SK-N-SH (cell line): Measurements from ENCODE around the gene YIF1B. TPM values are rescaled to one million over a fixed set of nuclear protein-coding genes. Genes with fewer than 3 reads are reported as not detected.

Experiments used
- CTCF ChIA-PET: fragments of 300-600, 350-600 bp; formaldehyde crosslinking; extraction: SDS; loops from one replicate; lab custom pipeline; 2021; lab: Yijun Ruan, JAX
- POLR2A ChIA-PET: fragments of 350-600 bp; sonication (Branson Sonifier 250); formaldehyde crosslinking; extraction: SDS; loops from one replicate; lab custom pipeline; 2020; ENCODE audit warnings: antibody characterized with exemption, inconsistent platforms; lab: Yijun Ruan, JAX
- DNase-seq: peaks from one replicate; pipeline ENCODE4 v3.0.0; 2012
- H2AFZ ChIP-seq: fragments of 200-600 bp; sonication (generic); 2 replicates; pipeline ENCODE4 v1.8.1; 2016; ENCODE audit warnings: antibody characterized with exemption, mild to moderate bottlenecking, low read depth
- H3F3A ChIP-seq: fragments of 200-600 bp; sonication (generic); replicated peaks from 2 replicates; pipeline ENCODE3; 2016; ENCODE audit warnings: antibody characterized with exemption, mild to moderate bottlenecking; ENCODE audit not compliant: insufficient read depth
- H3K27ac ChIP-seq, 2 experiments: fragments of 200-500 bp in 1 of 2; fragments of 200-600 bp in 1 of 2; sonication (Bioruptor generic) in 1 of 2; sonication (generic), shearing (Covaris generic) in 1 of 2; 2 replicates each; pipeline versions ENCODE4 v1.5.1 to v1.6.1; 2014 to 2016; ENCODE audit warnings: low read depth in 2 of 2, inconsistent platforms in 1 of 2, low read length in 1 of 2, mild to moderate bottlenecking in 1 of 2, mixed read lengths in 1 of 2
- H3K27me3 ChIP-seq: fragments of 200-600 bp; sonication (generic), shearing (Covaris generic); 2 replicates; pipeline ENCODE4 v1.6.1; 2016; ENCODE audit warnings: mixed run types; ENCODE audit not compliant: insufficient read depth
- H3K36me3 ChIP-seq, 2 experiments: fragments of 200-500 bp in 1 of 2; fragments of 200-600 bp in 1 of 2; sonication (Bioruptor generic) in 1 of 2; sonication (generic) in 1 of 2; replicated peaks in 1 of 2; 2 replicates each; pipeline versions ENCODE3 to v1.5.1; 2014 to 2016; ENCODE audit warnings: low read length in 1 of 2, mild to moderate bottlenecking in 1 of 2; ENCODE audit not compliant: insufficient read depth in 2 of 2, control insufficient read depth in 1 of 2
- H3K4me1 ChIP-seq, 2 experiments: fragments of 200-500 bp in 1 of 2; fragments of 200-600 bp in 1 of 2; sonication (Bioruptor generic) in 1 of 2; sonication (generic), shearing (Covaris generic) in 1 of 2; 2 replicates each; pipeline versions ENCODE4 v1.5.1 to v1.6.1; 2014 to 2016; ENCODE audit warnings: low read depth in 1 of 2, low read length in 1 of 2, mixed run types in 1 of 2; ENCODE audit not compliant: insufficient read depth in 2 of 2, control insufficient read depth in 1 of 2
- H3K4me2 ChIP-seq: fragments of 200-600 bp; sonication (generic), shearing (Covaris generic); 2 replicates; pipeline ENCODE4 v1.6.1; 2017; ENCODE audit warnings: mixed run types
- H3K4me3 ChIP-seq, 2 experiments: fragments of 200-500 bp in 1 of 2; fragments of 200-600 bp in 1 of 2; sonication (Bioruptor generic) in 1 of 2; sonication (generic), shearing (Covaris generic) in 1 of 2; 2 replicates each; pipeline versions ENCODE4 v1.5.1 to v1.8.1; 2014 to 2016; ENCODE audit warnings: low read depth in 2 of 2, inconsistent platforms in 1 of 2, low read length in 1 of 2, mild to moderate bottlenecking in 1 of 2, mixed read lengths in 1 of 2, moderate library complexity in 1 of 2
- H3K79me2 ChIP-seq: fragments of 200-600 bp; sonication (generic); 2 replicates; pipeline ENCODE4 v1.8.1; 2017; ENCODE audit warnings: mild to moderate bottlenecking; ENCODE audit not compliant: insufficient read depth
- H3K9ac ChIP-seq: fragments of 200-600 bp; sonication (generic); 2 replicates; pipeline ENCODE4 v1.6.1; 2017; ENCODE audit warnings: mixed run types
- H3K9me2 ChIP-seq: fragments of 200-600 bp; sonication (generic); 2 replicates; pipeline ENCODE4 v1.6.1; 2017; ENCODE audit warnings: mixed run types
- H3K9me3 ChIP-seq: fragments of 200-600 bp; sonication (generic); 2 replicates; pipeline ENCODE4 v1.6.1; 2017; ENCODE audit warnings: mixed run types, mild to moderate bottlenecking, moderate library complexity
- H4K20me1 ChIP-seq: fragments of 200-600 bp; sonication (generic); 2 replicates; pipeline ENCODE4 v1.6.1; 2017; ENCODE audit warnings: mild to moderate bottlenecking, mixed run types; ENCODE audit not compliant: insufficient read depth
- EP300 ChIP-seq, 2 experiments: IDR thresholded peaks; 2 replicates each; pipeline versions ENCODE4 v1.4.0 to v1.6.1; 2012; ENCODE audit warnings: borderline replicate concordance in 1 of 2, low read depth in 1 of 2, low read length in 1 of 2
- EZH2phosphoT487 ChIP-seq: fragments of 200-600 bp; sonication (generic); IDR thresholded peaks from 2 replicates; pipeline ENCODE4 v1.6.1; 2017; ENCODE audit warnings: low read depth, mixed run types, mild to moderate bottlenecking, antibody characterized with exemption, moderate library complexity, borderline replicate concordance
- FOSL2 ChIP-seq: IDR thresholded peaks from 2 replicates; pipeline ENCODE4 v1.4.0; 2012; ENCODE audit warnings: low read depth, mild to moderate bottlenecking, moderate library complexity, borderline replicate concordance
- FOXJ3 ChIP-seq: sonication (generic); formaldehyde crosslinking; IDR thresholded peaks from 2 replicates; pipeline ENCODE4 v1.5.1; 2020; ENCODE audit warnings: mild to moderate bottlenecking, missing genetic modification reagents
- GABPA ChIP-seq: IDR thresholded peaks from 2 replicates; pipeline ENCODE4 v1.4.0; 2012; ENCODE audit warnings: low read depth, mild to moderate bottlenecking
- GATA2 ChIP-seq: sonication (generic); formaldehyde crosslinking; IDR thresholded peaks from 2 replicates; pipeline ENCODE4 v1.5.0; 2020; ENCODE audit warnings: mild to moderate bottlenecking, missing genetic modification reagents
- MXI1 ChIP-seq: IDR thresholded peaks from 2 replicates; pipeline ENCODE4 v1.6.1; 2012; ENCODE audit warnings: mild to moderate bottlenecking, low read depth, low read length, improper control_type of control experiment
- POLR2AphosphoS5 ChIP-seq: IDR thresholded peaks from 2 replicates; pipeline ENCODE4 v1.6.1; 2012; ENCODE audit warnings: low read depth, low read length
- RAD21 ChIP-seq: IDR thresholded peaks from 2 replicates; pipeline ENCODE4 v1.6.1; 2012; ENCODE audit warnings: mild to moderate bottlenecking, low read length
- RCOR1 ChIP-seq: fragments of 150-350 bp; IDR thresholded peaks from 2 replicates; pipeline ENCODE4 v1.6.1; 2017; ENCODE audit warnings: antibody characterized with exemption, low read length
- RFX5 ChIP-seq: IDR thresholded peaks from 2 replicates; pipeline ENCODE4 v1.6.1; 2012; ENCODE audit warnings: mild to moderate bottlenecking, improper control_type of control experiment, low read length
- SMC3 ChIP-seq: IDR thresholded peaks from 2 replicates; pipeline ENCODE4 v1.6.1; 2012; ENCODE audit warnings: low read depth, low read length, improper control_type of control experiment
- TAF1 ChIP-seq: IDR thresholded peaks from 2 replicates; pipeline ENCODE4 v1.6.1; 2012; ENCODE audit warnings: low read depth, mild to moderate bottlenecking, low read length, moderate library complexity, borderline replicate concordance
- WGBS: methylation state at CpG from one replicate; pipeline ENCODE4 v1.1.6; 2017; ENCODE audit warnings: low lambda C conversion rate; 5-methylcytosine and 5-hydroxymethylcytosine counted together
- polyA plus RNA-seq, 3 experiments: library from polyadenylated mRNA; depleted of rRNA; stranded (reverse); fragments of >200 nt; gene quantifications; 2 replicates each; pipeline ENCODE4 v1.2.3, GENCODE V29; 2012
- TF ChIP-seq, protein P1 (sequence below): IDR thresholded peaks from 2 replicates; pipeline ENCODE4; 2012
- TF ChIP-seq, protein P2 (sequence below): fragments of 200-600 bp; sonication (generic); IDR thresholded peaks from 2 replicates; pipeline ENCODE4 v1.6.1; 2017; ENCODE audit warnings: antibody characterized with exemption, mild to moderate bottlenecking, moderate library complexity
- TF ChIP-seq, protein P3 (sequence below): IDR thresholded peaks from 2 replicates; pipeline ENCODE4 v1.4.0; 2012; ENCODE audit warnings: low read depth, borderline replicate concordance
- TF ChIP-seq, protein P4 (sequence below): IDR thresholded peaks from 2 replicates; pipeline ENCODE4 v1.4.0; 2012; ENCODE audit warnings: low read depth, borderline replicate concordance

YIF1B gene
- polyA plus RNA-seq, 1 of the 3 experiments (the other 2 are of a cell fraction) = 121 TPM

DNA sequence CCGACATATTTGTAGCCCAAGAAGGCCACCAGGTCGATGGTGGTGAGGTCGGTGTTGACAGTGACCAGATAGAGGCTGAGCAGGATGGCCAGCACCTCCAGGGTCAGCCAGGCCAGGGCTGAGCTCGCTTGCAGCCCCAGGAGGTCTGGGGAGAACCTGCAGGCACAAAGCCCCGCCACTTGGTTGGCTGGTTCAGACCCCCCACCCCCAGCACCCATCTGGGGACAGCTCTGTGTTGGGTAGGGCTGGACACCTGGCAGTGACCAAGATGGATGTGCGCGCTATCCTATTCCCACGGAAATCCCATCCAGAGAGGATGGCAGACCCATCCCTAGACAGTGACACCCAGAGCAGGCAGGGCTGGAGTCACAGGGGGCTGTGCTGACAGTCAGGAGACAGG lies 8.2 kb downstream of the YIF1B start:
- DNase-seq = no peak

DNA sequence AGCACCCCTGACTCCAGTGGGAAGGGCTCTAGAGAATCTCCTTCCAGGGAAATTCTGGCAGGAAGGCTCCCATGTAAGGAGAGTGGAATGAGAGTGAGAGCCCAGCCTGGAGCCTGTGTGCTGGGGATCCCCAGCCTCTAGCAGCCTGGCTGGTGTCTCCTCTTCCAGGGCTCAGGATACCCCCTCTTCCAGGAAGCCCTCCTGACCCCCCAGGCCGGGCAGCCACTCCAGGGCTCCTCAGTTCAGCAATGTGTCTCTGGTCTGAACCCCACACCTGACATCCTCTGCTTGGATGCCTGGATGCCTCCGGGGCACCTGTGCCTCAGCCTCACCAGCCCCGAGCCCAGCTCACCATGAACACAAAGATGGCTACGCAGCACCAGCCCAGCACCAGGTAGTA lies 8.7 kb downstream of the YIF1B start:
- WGBS = 96% methylated on average over 3 of the region's 4 CpGs
- H3K4me1 ChIP-seq = no peaks in the 10 kb centered on the region
- no peak overlapping the region for H2AFZ ChIP-seq
- ChIA-PET POLR2A (no interaction called here), CTCF (no interaction called here)
- no peak for DNase-seq
- peaks cover 12% of the 10 kb centered on the region; the same call in 1 of the 2 replicates for H3K79me2 ChIP-seq
- H3K4me2 ChIP-seq = no peak overlapping the region
- no peaks in the 10 kb centered on the region for H3K9me2 ChIP-seq
- H3K9me3 ChIP-seq = no peaks in the 10 kb centered on the region
- no peaks in the 10 kb centered on the region for H3K27me3 ChIP-seq
- H3K36me3 ChIP-seq = peaks cover 0 to 6% of the 10 kb centered on the region in 2 experiments
- no peak overlapping the region for H3K27ac ChIP-seq
- no peaks in the 10 kb centered on the region for H3F3A ChIP-seq
- no peak overlapping the region for H3K9ac ChIP-seq
- H4K20me1 ChIP-seq = no peaks in the 10 kb centered on the region
- H3K4me3 ChIP-seq = no peak overlapping the region
- TF ChIP-seq POLR2AphosphoS5 (no peak), GATA2 (CRISPR knock-in tag) (no peak), EZH2phosphoT487 (no peak), RAD21 (no peak), TAF1 (no peak), GABPA (no peak), EP300 (IDR thresholded peaks at IDR 0.05; ENCODE audit: borderline replicate concordance in 1 of 2, low read depth in 1 of 2, low read length in 1 of 2) (no peak), RCOR1 (no peak), RFX5 (no peak), MXI1 (no peak), SMC3 (no peak), FOSL2 (no peak)
- TF ChIP-seq, protein P1, sequence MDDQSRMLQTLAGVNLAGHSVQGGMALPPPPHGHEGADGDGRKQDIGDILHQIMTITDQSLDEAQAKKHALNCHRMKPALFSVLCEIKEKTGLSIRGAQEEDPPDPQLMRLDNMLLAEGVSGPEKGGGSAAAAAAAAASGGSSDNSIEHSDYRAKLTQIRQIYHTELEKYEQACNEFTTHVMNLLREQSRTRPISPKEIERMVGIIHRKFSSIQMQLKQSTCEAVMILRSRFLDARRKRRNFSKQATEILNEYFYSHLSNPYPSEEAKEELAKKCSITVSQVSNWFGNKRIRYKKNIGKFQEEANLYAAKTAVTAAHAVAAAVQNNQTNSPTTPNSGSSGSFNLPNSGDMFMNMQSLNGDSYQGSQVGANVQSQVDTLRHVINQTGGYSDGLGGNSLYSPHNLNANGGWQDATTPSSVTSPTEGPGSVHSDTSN = no peak

More for the DNA sequence above, 8.2 kb downstream of the YIF1B start:
- Histone ChIP-seq H3K79me2 (peaks cover 14% of the 10 kb centered on the region; the same call in 1 of the 2 replicates), H3K9ac (no peak overlapping the region), H3K9me3 (no peaks in the 10 kb centered on the region), H3K36me3 (peaks cover 0 to 6% of the 10 kb centered on the region in 2 experiments), H3K27me3 (no peaks in the 10 kb centered on the region), H3K27ac (no peak overlapping the region), H3K4me2 (no peak overlapping the region), H3K4me1 (no peaks in the 10 kb centered on the region), H3K9me2 (no peaks in the 10 kb centered on the region), H3F3A (no peaks in the 10 kb centered on the region), H2AFZ (no peak overlapping the region), H3K4me3 (no peak overlapping the region), H4K20me1 (no peaks in the 10 kb centered on the region)
- ChIA-PET POLR2A (interaction anchor here (0.7 kb wide), 1 partner anchor 236 kb away, joined by 3 read pairs; no protein-coding TSS in a partner anchor), CTCF (no interaction called here)
- 85% methylated on average over 5 of the region's 8 CpGs for WGBS
- TF ChIP-seq FOSL2 (no peak), POLR2AphosphoS5 (no peak), GABPA (no peak), TAF1 (no peak), EP300 (IDR thresholded peaks at IDR 0.05; ENCODE audit: borderline replicate concordance in 1 of 2, low read depth in 1 of 2, low read length in 1 of 2) (no peak), FOXJ3 (no peak)
- TF ChIP-seq, protein P2, sequence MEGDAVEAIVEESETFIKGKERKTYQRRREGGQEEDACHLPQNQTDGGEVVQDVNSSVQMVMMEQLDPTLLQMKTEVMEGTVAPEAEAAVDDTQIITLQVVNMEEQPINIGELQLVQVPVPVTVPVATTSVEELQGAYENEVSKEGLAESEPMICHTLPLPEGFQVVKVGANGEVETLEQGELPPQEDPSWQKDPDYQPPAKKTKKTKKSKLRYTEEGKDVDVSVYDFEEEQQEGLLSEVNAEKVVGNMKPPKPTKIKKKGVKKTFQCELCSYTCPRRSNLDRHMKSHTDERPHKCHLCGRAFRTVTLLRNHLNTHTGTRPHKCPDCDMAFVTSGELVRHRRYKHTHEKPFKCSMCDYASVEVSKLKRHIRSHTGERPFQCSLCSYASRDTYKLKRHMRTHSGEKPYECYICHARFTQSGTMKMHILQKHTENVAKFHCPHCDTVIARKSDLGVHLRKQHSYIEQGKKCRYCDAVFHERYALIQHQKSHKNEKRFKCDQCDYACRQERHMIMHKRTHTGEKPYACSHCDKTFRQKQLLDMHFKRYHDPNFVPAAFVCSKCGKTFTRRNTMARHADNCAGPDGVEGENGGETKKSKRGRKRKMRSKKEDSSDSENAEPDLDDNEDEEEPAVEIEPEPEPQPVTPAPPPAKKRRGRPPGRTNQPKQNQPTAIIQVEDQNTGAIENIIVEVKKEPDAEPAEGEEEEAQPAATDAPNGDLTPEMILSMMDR = no peak
- TF ChIP-seq, protein P3, sequence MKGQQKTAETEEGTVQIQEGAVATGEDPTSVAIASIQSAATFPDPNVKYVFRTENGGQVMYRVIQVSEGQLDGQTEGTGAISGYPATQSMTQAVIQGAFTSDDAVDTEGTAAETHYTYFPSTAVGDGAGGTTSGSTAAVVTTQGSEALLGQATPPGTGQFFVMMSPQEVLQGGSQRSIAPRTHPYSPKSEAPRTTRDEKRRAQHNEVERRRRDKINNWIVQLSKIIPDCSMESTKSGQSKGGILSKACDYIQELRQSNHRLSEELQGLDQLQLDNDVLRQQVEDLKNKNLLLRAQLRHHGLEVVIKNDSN = no peak
- TF ChIP-seq, protein P4, sequence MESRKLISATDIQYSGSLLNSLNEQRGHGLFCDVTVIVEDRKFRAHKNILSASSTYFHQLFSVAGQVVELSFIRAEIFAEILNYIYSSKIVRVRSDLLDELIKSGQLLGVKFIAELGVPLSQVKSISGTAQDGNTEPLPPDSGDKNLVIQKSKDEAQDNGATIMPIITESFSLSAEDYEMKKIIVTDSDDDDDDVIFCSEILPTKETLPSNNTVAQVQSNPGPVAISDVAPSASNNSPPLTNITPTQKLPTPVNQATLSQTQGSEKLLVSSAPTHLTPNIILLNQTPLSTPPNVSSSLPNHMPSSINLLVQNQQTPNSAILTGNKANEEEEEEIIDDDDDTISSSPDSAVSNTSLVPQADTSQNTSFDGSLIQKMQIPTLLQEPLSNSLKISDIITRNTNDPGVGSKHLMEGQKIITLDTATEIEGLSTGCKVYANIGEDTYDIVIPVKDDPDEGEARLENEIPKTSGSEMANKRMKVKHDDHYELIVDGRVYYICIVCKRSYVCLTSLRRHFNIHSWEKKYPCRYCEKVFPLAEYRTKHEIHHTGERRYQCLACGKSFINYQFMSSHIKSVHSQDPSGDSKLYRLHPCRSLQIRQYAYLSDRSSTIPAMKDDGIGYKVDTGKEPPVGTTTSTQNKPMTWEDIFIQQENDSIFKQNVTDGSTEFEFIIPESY = no peak
